Fibroblast of mammary gland (primary cell): ENCODE measurements around the gene SEC24D.
"Not testable (repeated sequence)": the region's sequence is repeated elsewhere in the genome, so short reads cannot be mapped to it uniquely, and the experiment has no call there.

Experiments
- DNase-seq: peaks from one replicate; pipeline ENCODE4 v3.0.0-alpha.2; 2010; ENCODE audit warnings: low read depth
- H3K4me3 ChIP-seq: 2 replicates; pipeline ENCODE4 v1.5.1; 2011; ENCODE audit warnings: low read depth, mild to moderate bottlenecking, low read length, moderate library complexity; ENCODE audit not compliant: control insufficient read depth
- CTCF ChIP-seq: conservative IDR thresholded peaks from 2 replicates; pipeline ENCODE4 v1.5.1; 2011; ENCODE audit warnings: low read depth, low read length, inconsistent platforms; ENCODE audit not compliant: control insufficient read depth, insufficient read depth

Gene SEC24D

GRCh38 chr4:118799231-118799942 lies 36.5 kb downstream of the SEC24D start:
- H3K4me3 ChIP-seq, result no peak overlapping the region
- peak; percentile 22 for DNase-seq
- no peak for TF ChIP-seq CTCF

- no peak for DNase-seq
- peak; percentile 16 for TF ChIP-seq CTCF
Observed at GRCh38 chr4:118798658-118799057, 37.3 kb downstream of the SEC24D start.

GRCh38 chr4:118797558-118798142 lies 38.3 kb downstream of the SEC24D start:
- H3K4me3 ChIP-seq, result no peak overlapping the region
- no peak for TF ChIP-seq CTCF
- peak; percentile 46 for DNase-seq

More at GRCh38 chr4:118798658-118799057, 37.3 kb downstream of the SEC24D start:
- H3K4me3 ChIP-seq, result no peak overlapping the region

- DNase-seq, H3K4me3 ChIP-seq: not testable (repeated sequence)
Observed at GRCh38 chr4:118791690-118792446, 44.1 kb downstream of the SEC24D start.

- no peak for DNase-seq
- TF ChIP-seq CTCF, result no peak
- H3K4me3 ChIP-seq, result no peak overlapping the region
Observed at GRCh38 chr4:118790544-118790943, 45.4 kb downstream of the SEC24D start.

- no peak overlapping the region for H3K4me3 ChIP-seq
- no peak for TF ChIP-seq CTCF
- DNase-seq, result no peak
Observed at GRCh38 chr4:118788911-118789310, 47.0 kb downstream of the SEC24D start.

- TF ChIP-seq CTCF, result no peak
- no peak overlapping the region for H3K4me3 ChIP-seq
- peak; percentile 43 for DNase-seq
Observed at GRCh38 chr4:118787844-118788380, 48.0 kb downstream of the SEC24D start.
